Measurements from ENCODE around the gene RBM19.
A peak's percentile ranks its signal among the peaks of the same experiment; 100 is the strongest.

The RBM19 gene

GRCh38 chr12:113840401-113841042 lies 125.6 kb downstream of the RBM19 start:
- ATAC-seq (ENCODE audit: low read depth) (no peak), DNase-seq (ENCODE audit: low spot score in 2 of 2) (no peak)
- Mint-ChIP-seq H3K4me3 (no peak overlapping the region), H3K9me3 (no peaks in the 10 kb centered on the region), H3K36me3 (peaks cover 25% of the 10 kb centered on the region), H3K27me3 (no peaks in the 10 kb centered on the region), H3K27ac (no peak overlapping the region), H3K4me1 (peaks cover 6% of the 10 kb centered on the region)

DNA sequence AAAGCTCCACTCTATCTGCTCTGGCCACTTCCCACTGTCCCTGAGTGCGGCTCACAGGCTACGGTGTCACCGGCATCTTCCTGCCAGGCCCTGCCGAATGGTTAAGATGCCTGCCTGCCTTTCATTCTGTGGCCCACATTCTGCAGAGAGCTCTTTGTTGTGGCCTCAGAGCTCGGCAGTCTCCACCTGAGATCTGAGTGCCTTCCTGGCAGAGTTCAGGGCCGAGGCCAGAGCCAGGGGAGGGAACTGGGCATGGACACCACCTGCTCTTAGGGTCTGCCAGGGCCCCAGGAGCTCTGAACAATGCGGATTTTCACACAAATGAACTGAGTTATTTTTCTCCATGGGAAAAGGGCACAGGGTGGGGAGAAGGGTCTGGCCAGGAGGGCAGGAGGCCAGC lies 127.2 kb downstream of the RBM19 start:
- no peaks in the 10 kb centered on the region for H3K27me3 Mint-ChIP-seq
- ATAC-seq (ENCODE audit: low read depth) (no peak), DNase-seq (ENCODE audit: low spot score in 2 of 2) (no peak)
- no peaks in the 10 kb centered on the region for H3K9me3 Mint-ChIP-seq
- H3K27ac Mint-ChIP-seq: no peak overlapping the region
- H3K4me3 Mint-ChIP-seq: no peak overlapping the region
- H3K4me1 Mint-ChIP-seq: peaks cover 13% of the 10 kb centered on the region
- peaks cover 22% of the 10 kb centered on the region for H3K36me3 Mint-ChIP-seq

DNA sequence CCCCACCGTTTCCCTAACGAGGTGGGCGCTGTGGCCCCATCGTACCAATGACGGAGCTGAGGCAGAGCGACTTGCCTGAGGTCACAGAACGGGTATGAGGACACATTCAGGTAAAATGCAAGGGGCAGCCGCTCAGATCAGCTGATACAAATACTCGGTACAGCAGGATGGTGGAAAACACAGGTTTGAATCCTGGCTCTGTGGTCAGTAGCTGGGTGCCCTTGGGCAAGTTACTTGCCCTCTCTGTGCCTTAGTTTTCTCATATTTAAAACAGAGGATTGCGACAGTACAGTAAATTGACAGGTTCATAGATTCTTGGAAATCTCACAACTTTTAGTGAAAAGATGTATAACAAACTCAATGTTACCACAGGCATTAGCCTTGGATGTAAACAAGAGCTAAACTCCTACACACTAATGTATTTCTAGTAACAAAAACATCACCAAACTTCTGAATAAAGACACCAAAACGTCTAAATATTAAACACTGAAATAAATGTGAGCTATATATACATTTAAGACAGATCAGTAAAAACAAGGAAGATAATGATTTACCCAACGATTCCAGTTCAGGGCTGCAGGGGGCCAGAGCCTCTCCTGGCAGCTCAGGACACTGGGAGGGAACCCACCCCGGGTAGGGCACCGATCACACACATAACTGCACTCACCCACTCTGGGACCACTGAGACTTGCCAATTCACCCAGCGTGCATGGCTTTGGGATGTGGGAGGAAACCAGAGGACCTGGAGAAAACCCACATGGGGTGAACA lies 128.4 kb downstream of the RBM19 start:
- Mint-ChIP-seq H3K4me3 (no peak overlapping the region), H3K36me3 (peaks cover 19% of the 10 kb centered on the region)
- DNase-seq (ENCODE audit: low spot score in 2 of 2): no peak

GRCh38 chr12:113837084-113837483 lies 129.0 kb downstream of the RBM19 start:
- H3K4me3 Mint-ChIP-seq: no peak overlapping the region
- no peak for DNase-seq (ENCODE audit: low spot score in 2 of 2)
- H3K36me3 Mint-ChIP-seq: peaks cover 15% of the 10 kb centered on the region
- H3K9me3 Mint-ChIP-seq: no peaks in the 10 kb centered on the region
- H3K27ac Mint-ChIP-seq: no peak overlapping the region
- no peaks in the 10 kb centered on the region for H3K27me3 Mint-ChIP-seq
- H3K4me1 Mint-ChIP-seq: peaks cover 18% of the 10 kb centered on the region
- ATAC-seq (ENCODE audit: low read depth): no peak

More for the DNA sequence above, 128.4 kb downstream of the RBM19 start:
- no peaks in the 10 kb centered on the region for H3K27me3 Mint-ChIP-seq
- no peaks in the 10 kb centered on the region for H3K9me3 Mint-ChIP-seq
- no peak for ATAC-seq (ENCODE audit: low read depth)
- H3K4me1 Mint-ChIP-seq: peaks cover 18% of the 10 kb centered on the region
- H3K27ac Mint-ChIP-seq: no peak overlapping the region

DNA sequence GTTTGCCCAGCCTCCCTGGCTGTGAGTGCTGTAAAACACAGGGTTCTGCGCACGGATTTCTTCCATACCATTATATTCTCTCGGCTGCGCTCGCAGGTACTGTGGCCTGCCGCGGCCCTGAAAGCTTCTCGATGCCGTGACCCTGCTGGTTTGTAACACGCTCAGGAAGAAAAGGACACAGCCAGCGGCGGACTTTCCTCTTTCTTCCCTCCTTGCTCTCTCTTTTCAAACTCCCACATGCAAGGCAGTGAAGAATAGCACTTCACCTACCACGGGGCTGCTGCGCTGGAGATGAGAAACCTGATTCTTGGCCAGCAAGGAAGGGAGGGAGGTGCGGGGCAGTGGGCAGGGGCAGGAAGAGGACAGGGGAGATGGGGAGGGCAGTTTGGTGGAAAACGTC lies 130.2 kb downstream of the RBM19 start:
- Mint-ChIP-seq H3K27ac (no peak overlapping the region), H3K36me3 (peaks cover 16% of the 10 kb centered on the region), H3K9me3 (no peaks in the 10 kb centered on the region), H3K4me1 (peaks cover 18% of the 10 kb centered on the region), H3K4me3 (no peak overlapping the region), H3K27me3 (no peaks in the 10 kb centered on the region)
- ATAC-seq (ENCODE audit: low read depth) (no peak), DNase-seq (ENCODE audit: low spot score in 2 of 2) (no peak)

GRCh38 chr12:113835433-113835832 lies 130.7 kb downstream of the RBM19 start:
- no peak for DNase-seq (ENCODE audit: low spot score in 2 of 2)
- Mint-ChIP-seq H3K36me3 (peaks cover 12% of the 10 kb centered on the region), H3K4me3 (no peak overlapping the region), H3K9me3 (no peaks in the 10 kb centered on the region), H3K27me3 (no peaks in the 10 kb centered on the region), H3K27ac (no peak overlapping the region), H3K4me1 (peaks cover 18% of the 10 kb centered on the region)
- ATAC-seq (ENCODE audit: low read depth): no peak

DNA sequence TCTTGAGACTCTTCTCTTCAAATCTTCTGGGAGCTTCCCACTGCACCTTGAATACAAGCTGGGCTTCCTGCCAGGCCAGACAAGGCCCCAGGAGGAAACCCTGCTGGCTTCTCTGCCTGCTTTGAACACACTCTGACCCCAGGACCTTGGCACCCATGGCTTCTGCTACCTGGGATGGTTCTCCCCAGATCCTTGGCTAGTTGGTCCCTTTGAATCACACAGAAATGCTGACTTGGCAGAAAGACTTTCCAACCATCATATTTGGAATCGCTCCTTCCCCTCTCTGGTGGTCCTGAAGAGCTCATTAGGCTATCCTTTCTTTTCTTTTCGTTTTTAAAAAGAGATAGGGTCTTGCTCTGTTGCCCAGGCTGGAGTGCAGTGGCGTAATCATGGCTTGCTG lies 132.7 kb downstream of the RBM19 start:
- no peaks in the 10 kb centered on the region for H3K27me3 Mint-ChIP-seq

GRCh38 chr12:113831476-113831875 lies 134.6 kb downstream of the RBM19 start:
- Mint-ChIP-seq H3K27ac (no peak overlapping the region), H3K4me3 (no peak overlapping the region), H3K27me3 (no peaks in the 10 kb centered on the region), H3K9me3 (no peaks in the 10 kb centered on the region), H3K36me3 (peaks cover 8% of the 10 kb centered on the region), H3K4me1 (peaks cover 12% of the 10 kb centered on the region)
- DNase-seq (ENCODE audit: low spot score in 2 of 2) (no peak), ATAC-seq (ENCODE audit: low read depth) (no peak)

More for the DNA sequence above, 132.7 kb downstream of the RBM19 start:
- no peaks in the 10 kb centered on the region for H3K9me3 Mint-ChIP-seq
- peak overlapping the region; percentile 29 for H3K27ac Mint-ChIP-seq
- peaks cover 18% of the 10 kb centered on the region for H3K4me1 Mint-ChIP-seq
- no peak overlapping the region for H3K4me3 Mint-ChIP-seq
- H3K36me3 Mint-ChIP-seq: peaks cover 12% of the 10 kb centered on the region
- ATAC-seq (ENCODE audit: low read depth): no peak
- DNase-seq (ENCODE audit: low spot score in 2 of 2): no peak

- H3K27ac Mint-ChIP-seq: no peak overlapping the region
- H3K4me1 Mint-ChIP-seq: peaks cover 12% of the 10 kb centered on the region
- H3K9me3 Mint-ChIP-seq: no peaks in the 10 kb centered on the region
- H3K27me3 Mint-ChIP-seq: no peaks in the 10 kb centered on the region
- ATAC-seq (ENCODE audit: low read depth): no peak
- H3K4me3 Mint-ChIP-seq: no peak overlapping the region
- peaks cover 11% of the 10 kb centered on the region for H3K36me3 Mint-ChIP-seq
- no peak for DNase-seq (ENCODE audit: low spot score in 2 of 2)
These were observed 135.1 kb downstream of the RBM19 start for GRCh38 chr12:113831016-113831415.

- Mint-ChIP-seq H3K27ac (no peak overlapping the region), H3K4me1 (peaks cover 7% of the 10 kb centered on the region), H3K4me3 (no peak overlapping the region), H3K27me3 (no peaks in the 10 kb centered on the region), H3K36me3 (peaks cover 10% of the 10 kb centered on the region), H3K9me3 (no peaks in the 10 kb centered on the region)
- DNase-seq (ENCODE audit: low spot score in 2 of 2) (no peak), ATAC-seq (ENCODE audit: low read depth) (no peak)
These were observed 136.9 kb downstream of the RBM19 start for GRCh38 chr12:113829212-113829611.

GRCh38 chr12:113827539-113828114 lies 138.5 kb downstream of the RBM19 start:
- H3K27me3 Mint-ChIP-seq: no peaks in the 10 kb centered on the region
- ATAC-seq (ENCODE audit: low read depth): no peak
- no peaks in the 10 kb centered on the region for H3K4me1 Mint-ChIP-seq
- H3K9me3 Mint-ChIP-seq: no peaks in the 10 kb centered on the region
- H3K4me3 Mint-ChIP-seq: no peak overlapping the region
- H3K27ac Mint-ChIP-seq: peak overlapping the region; percentile 58
- no peak for DNase-seq (ENCODE audit: low spot score in 2 of 2)
- H3K36me3 Mint-ChIP-seq: peaks cover 20% of the 10 kb centered on the region

- no peaks in the 10 kb centered on the region for H3K27me3 Mint-ChIP-seq
- no peak overlapping the region for H3K4me3 Mint-ChIP-seq
- no peaks in the 10 kb centered on the region for H3K4me1 Mint-ChIP-seq
- no peak for DNase-seq (ENCODE audit: low spot score in 2 of 2)
- H3K27ac Mint-ChIP-seq: peak overlapping the region; percentile 58
- H3K9me3 Mint-ChIP-seq: no peaks in the 10 kb centered on the region
- peaks cover 22% of the 10 kb centered on the region for H3K36me3 Mint-ChIP-seq
- no peak for ATAC-seq (ENCODE audit: low read depth)
These were observed 139.2 kb downstream of the RBM19 start for GRCh38 chr12:113826805-113827538.

DNA sequence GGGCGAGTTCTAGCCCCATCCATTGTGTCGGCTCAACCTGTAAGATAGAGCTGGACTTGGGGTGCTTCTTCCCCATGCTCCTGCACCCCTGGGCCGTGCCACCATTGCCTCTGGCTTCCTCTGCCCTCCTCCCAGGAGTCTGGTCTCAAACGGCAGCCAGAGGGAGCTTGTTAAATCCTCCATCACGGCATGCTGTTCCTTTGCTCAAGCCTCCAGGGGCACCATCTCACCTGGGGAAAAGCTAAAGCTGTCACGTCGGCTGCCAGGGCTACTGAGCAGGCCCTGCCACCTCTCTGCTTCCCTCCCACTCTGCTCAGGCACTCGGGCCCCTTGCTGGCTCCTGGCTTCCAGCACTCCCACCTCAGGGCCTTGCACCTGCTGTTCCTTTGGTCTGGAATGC lies 140.4 kb downstream of the RBM19 start:
- Mint-ChIP-seq H3K4me1 (no peaks in the 10 kb centered on the region), H3K27me3 (no peaks in the 10 kb centered on the region), H3K27ac (no peak overlapping the region), H3K4me3 (no peak overlapping the region), H3K36me3 (peaks cover 23% of the 10 kb centered on the region), H3K9me3 (no peaks in the 10 kb centered on the region)
- ATAC-seq (ENCODE audit: low read depth) (no peak), DNase-seq (ENCODE audit: low spot score in 2 of 2) (no peak)

DNA sequence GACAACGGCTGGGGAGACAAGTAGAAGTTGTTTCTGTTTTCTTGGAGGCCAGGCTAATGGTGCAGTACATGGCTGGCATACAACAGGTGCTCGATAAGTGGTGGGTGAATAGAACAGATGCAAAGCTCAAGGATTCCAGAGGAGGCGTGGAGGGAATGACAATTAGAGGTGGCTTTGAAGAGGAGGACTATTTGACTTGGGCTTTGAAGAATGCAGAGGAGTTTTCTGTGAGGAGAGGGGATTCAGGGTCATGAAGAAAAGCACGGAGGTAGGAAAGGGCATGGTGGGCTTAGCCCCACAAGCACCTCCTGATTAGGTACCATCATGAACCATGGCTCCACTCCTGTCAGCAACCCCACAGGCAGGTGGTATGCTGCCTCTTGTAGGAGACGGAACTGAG lies 142.3 kb downstream of the RBM19 start:
- H3K27ac Mint-ChIP-seq: no peak overlapping the region
- ATAC-seq (ENCODE audit: low read depth): no peak

More for the DNA sequence above, 142.3 kb downstream of the RBM19 start:
- Mint-ChIP-seq H3K27me3 (no peaks in the 10 kb centered on the region), H3K4me3 (no peak overlapping the region), H3K36me3 (peaks cover 25% of the 10 kb centered on the region), H3K4me1 (no peaks in the 10 kb centered on the region), H3K9me3 (no peaks in the 10 kb centered on the region)
- DNase-seq (ENCODE audit: low spot score in 2 of 2): no peak
